Erythroblast (primary cell): Measurements from ENCODE around the gene OR4C46.
"Not testable (repeated sequence)": the region's sequence is repeated elsewhere in the genome, so short reads cannot be mapped to it uniquely, and the experiment has no call there.

Experiments used
- GATA1 ChIP-seq: IDR thresholded peaks from 2 replicates; pipeline ENCODE4 v1.6.1; 2011; ENCODE audit warnings: low read depth, mild to moderate bottlenecking, control low read depth, low read length, moderate library complexity
- POLR2A ChIP-seq: IDR thresholded peaks from 2 replicates; pipeline ENCODE4 v1.6.1; 2011; ENCODE audit warnings: mild to moderate bottlenecking, low read length

DNA sequence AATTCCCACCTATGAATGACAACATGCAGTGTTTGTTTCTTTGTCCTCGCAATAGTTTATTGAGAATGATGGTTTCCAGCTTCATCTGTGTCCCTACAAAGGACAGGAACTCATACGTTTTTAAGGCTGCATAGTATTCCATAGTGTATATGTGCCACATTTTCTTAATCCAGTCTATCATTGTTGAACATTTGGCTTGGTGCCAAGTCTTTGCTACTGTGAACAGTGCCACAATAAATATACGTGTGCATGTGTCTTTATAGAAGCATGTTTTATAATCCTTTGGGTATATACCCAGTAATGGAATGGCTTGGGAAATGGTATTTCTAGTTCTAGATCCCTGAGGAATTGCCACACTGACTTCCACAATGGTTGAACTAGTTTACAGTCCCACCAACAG lies 42.4 kb downstream of the OR4C46 start:
- TF ChIP-seq POLR2A, GATA1: not testable (repeated sequence)
